ENCODE results near the gene HAUS1. TPM values are rescaled to one million over a fixed set of nuclear protein-coding genes. Genes with fewer than 3 reads are reported as not detected.
"Not testable (repeated sequence)": the region's sequence is repeated elsewhere in the genome, so short reads cannot be mapped to it uniquely, and the experiment has no call there.

HAUS1 gene
- polyA plus RNA-seq, 4 donors, result 46.2 to 54.9 (median 47.9) TPM

DNA sequence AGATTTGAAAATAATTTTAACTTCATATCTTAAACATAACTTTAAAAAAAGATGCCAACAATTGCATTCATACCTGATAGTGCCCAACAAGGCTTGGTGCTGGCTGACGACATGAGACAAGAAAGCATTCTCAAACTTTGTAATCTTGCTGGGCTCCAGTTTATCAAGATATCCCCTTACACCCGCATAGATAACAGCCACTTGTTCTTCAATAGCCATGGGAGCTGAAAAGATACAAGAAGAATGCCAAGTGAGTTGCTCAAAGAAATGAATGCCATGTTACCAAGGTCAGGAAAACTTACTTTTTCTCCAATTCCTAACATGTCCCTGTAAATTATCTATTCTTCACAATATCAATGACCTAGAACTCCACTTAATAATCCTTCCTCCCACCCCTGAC is 19.8 kb upstream of the HAUS1 start:
- no peak for DNase-seq (ENCODE audit: low read depth in 4 of 4, low spot score in 3 of 4)

DNA sequence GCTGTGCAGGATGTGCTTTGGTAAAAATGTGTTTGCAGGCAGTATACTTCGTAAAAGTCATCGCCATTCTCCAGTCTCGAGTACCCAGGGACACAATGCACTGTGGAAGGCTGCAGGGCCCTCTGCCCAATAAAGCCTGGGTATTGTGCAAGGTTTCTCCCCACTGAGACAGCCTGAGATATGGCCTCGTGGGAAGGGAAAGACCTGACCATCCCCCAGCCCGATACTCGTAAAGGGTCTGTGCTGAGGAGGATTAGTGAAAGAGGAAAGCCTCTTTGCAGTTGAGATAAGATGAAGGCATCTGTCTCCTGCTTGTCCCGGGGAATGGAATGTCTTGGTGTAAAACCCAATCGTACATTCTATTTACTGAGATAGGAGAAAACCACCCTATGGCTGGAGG is 15.7 kb upstream of the HAUS1 start:
- not testable (repeated sequence) for DNase-seq (ENCODE audit: low read depth in 4 of 4, low spot score in 3 of 4)

- DNase-seq (ENCODE audit: low read depth in 4 of 4, low spot score in 3 of 4), result no peak
These were observed 8.7 kb upstream of the HAUS1 start for GRCh38 chr18:46095532-46095931.

DNA sequence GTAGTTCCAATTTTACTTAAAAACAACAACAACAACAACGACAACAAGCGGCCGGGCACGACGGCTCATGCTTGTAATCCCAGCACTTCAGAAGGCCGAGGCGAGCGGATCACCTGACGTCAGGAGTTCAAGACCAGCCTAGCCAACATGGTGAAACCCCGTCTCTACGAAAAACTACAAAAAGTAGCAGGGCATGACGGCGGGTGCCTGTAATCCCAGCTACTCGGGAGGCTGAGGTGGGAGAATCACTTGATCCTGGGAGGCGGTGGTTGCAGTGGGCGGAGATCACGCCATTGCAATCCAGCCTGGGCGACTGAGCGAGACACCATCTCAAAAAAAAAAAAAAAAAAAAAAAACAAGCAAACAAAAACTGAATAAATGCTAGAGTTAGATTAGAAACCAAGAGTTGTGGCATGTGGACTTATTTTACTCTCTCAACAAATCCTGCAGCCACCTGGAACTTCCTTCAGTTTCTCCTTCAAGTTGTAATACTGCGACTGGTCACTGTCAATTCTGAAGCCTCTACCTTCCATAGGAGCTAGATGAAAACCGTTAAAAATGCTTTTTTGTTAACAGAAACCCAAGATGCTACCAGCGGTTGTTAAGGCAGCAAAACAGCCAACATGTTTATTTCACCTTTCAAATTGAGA is 7.4 kb upstream of the HAUS1 start:
- DNase-seq (ENCODE audit: low read depth in 4 of 4, low spot score in 3 of 4), result no peak

DNA sequence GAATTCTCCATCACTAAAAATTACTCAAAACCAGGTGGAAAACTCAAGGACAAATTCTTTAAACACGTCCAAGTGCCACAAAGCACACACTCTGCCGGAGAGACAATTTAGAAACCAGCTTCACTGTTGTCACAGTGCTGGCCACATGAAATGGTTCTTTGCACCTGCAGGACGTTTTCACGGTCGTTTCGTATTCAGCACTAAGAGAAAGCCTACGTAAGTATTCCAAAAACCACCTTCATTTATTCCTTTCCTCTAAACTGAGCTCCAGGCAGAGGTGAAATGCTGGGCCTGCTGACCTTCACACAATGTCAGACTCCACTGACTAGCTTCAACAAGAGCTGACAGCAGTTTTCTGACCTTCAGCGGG is 6.8 kb upstream of the HAUS1 start:
- peak in 1 of 4 donors; percentile 22 for DNase-seq (ENCODE audit: low read depth in 4 of 4, low spot score in 3 of 4)

DNA sequence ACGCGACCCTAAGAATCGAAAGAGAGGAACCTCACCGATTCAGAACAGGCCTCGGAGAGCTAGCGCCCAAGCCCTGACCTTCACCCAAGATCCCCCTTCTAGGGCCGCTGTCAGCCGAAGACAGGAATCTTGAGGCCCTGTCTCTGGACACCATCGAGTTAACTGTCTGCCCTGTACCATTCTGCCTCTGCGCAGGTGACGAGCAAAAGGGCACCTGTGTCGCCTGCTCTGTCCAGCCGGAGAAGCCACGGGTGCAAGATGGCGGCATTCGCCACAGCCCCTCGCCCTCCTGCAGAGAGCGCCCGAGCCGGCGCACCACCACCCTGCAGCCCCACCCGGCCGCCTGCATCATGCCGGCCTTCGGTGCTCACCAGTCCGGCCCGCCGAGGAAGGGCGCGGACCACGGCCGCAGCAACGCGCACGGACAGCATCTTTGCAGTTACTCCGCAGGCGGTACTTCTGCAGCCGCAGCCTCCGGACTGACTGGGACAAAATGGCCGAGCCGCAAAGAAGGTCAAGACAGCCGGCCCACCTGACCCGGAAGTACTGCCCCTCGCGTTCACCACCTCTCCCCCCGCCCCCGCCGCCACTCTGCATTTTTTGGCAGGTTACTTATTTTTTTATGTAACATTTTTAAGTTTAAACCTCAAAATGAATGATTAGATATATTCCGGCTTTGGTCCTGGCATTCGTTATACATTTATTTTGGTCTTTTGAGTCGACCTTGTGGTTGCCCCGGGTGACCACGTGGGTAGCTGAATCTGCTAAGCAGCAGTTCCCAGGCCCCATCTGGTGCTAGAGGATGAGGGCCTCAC is 6.2 kb upstream of the HAUS1 start, which contains the start of gene ATP5F1A:
Gene ATP5F1A (minus strand): TSS at position 496 of the 815 bp plus-strand sequence. CDS start 65 bp downstream, at position 431.
- peak; percentile 73 to 88 (median 74) for DNase-seq (ENCODE audit: low read depth in 4 of 4, low spot score in 3 of 4)

GRCh38 chr18:46098616-46098933 is 5.6 kb upstream of the HAUS1 start:
- DNase-seq (ENCODE audit: low read depth in 4 of 4, low spot score in 3 of 4), result no peak

- DNase-seq (ENCODE audit: low read depth in 4 of 4, low spot score in 3 of 4), result no peak
These were observed 4.7 kb upstream of the HAUS1 start for GRCh38 chr18:46099463-46099862.

DNA sequence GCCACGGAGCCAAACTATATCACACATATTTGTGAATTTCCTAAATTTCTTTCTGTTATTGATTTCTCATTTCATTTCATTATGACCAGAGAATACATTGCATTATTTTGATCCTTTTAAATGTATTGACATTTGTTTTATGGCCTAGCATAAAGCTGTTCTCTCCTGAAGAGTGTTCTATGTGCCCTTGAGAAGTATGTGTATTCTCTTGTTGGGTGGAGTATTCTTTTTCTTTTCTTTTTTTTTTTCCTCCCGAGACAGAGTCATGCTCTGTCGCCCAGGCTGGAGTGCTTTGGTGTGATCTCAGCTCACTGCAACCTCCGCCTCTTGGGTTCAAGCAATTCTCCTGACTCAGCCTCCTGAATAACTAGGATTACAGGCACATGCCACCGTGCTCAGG is 5.2 kb downstream of the HAUS1 start:
- DNase-seq (ENCODE audit: low read depth in 4 of 4, low spot score in 3 of 4), result no peak

DNA sequence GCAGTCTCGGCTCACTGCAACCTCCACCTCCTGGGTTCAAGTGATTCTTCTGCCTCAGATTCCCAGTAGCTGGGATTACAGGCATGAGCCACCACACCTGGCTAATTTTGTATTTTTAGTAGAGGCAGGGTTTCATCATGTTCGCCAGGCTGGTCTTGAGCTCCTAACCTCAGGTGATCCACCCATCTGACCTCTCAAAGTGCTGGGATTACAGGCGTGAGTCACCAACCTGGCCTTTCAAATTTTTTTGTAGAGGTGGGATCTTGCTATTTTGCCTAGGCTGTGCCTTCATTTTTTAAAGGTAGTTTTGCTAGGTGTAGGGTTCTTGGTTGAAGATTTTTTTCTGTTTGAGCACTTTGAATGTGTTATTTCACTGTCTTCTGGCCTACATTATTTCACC is 6.2 kb downstream of the HAUS1 start:
- no peak for DNase-seq (ENCODE audit: low read depth in 4 of 4, low spot score in 3 of 4)

- no peak for DNase-seq (ENCODE audit: low read depth in 4 of 4, low spot score in 3 of 4)
These were observed 9.6 kb downstream of the HAUS1 start for GRCh38 chr18:46113751-46114150.

DNA sequence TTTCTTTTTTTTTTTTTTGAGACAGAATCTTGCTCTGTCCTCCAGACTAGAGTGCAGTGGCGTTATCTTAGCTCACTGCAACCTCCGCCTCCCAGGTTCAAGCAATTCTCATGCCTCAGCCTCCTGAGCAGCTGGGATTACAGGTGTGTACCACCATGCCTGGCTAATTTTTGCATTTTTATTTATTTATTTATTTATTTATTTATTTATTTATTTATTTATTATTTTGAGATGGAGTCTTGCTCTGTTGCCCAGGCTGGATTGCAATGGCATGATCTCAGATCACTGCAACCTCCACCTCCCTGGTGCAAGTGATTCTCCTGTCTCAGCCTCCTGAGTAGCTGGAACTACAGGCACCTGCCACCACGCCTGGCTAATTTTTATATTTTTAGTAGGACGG is 22.4 kb downstream of the HAUS1 start:
- not testable (repeated sequence) for DNase-seq (ENCODE audit: low read depth in 4 of 4, low spot score in 3 of 4)

DNA sequence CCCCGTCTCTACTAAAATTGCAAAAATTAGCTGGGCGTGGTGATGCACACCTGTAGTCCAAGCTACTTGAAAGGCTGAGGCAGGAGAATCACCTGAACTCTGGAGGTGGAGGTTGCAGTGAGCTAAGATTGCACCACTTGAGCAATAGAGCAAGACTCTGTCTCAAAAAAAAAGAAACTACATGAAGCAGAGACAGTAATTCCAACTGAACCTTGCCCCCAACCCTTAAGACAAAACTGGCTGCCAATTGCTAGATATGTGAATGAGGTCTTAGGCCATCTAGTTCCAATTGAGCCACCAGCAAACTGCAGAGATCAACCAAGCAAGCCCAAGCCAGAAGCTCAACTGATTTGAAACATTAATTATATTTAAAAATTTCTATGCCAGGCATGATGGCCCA is 25.9 kb downstream of the HAUS1 start:
- no peak for DNase-seq (ENCODE audit: low read depth in 4 of 4, low spot score in 3 of 4)

DNA sequence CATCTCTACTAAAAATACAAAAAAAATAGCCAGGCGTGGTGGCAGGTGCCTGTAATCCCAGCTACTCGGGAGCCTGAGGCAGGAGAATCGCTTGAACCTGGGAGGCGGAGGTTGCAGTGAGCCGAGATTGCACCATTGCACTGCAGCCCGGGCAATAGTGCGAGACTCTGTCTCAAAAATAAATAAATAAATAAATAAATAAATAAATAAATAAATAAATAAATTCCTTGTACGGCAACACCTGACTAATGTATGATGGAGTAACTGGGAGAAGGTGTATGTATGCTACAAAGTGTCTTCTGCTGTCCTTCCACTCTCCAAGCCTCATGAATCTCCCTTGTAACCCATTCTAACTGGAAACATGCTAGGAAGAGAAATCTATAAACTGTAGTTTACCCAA is 26.4 kb downstream of the HAUS1 start:
- not testable (repeated sequence) for DNase-seq (ENCODE audit: low read depth in 4 of 4, low spot score in 3 of 4)

DNA sequence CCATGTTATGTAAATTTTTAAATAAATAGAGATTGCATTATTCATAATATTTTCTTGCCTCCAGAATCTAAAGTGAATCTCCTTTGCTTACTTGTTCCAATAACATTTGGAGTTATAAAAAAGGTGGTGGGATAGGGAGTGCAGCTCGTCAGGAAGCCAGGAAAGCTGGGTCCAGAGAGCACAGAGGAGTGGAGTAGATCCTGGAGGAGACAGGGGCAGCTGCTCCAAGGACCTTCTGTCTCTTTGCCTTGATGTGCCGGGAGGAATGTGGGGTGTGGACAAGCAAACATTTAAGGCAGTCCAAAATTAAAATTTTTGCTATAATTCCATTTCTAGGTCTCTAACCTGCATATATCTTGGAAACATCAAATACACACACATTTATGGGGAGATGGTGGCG is 29.3 kb downstream of the HAUS1 start:
- no peak for DNase-seq (ENCODE audit: low read depth in 4 of 4, low spot score in 3 of 4)

- no peak for DNase-seq (ENCODE audit: low read depth in 4 of 4, low spot score in 3 of 4)
These were observed 30.9 kb downstream of the HAUS1 start for GRCh38 chr18:46134920-46135675.

- DNase-seq (ENCODE audit: low read depth in 4 of 4, low spot score in 3 of 4), result no peak
These were observed 36.0 kb downstream of the HAUS1 start for GRCh38 chr18:46140173-46140572.

DNA sequence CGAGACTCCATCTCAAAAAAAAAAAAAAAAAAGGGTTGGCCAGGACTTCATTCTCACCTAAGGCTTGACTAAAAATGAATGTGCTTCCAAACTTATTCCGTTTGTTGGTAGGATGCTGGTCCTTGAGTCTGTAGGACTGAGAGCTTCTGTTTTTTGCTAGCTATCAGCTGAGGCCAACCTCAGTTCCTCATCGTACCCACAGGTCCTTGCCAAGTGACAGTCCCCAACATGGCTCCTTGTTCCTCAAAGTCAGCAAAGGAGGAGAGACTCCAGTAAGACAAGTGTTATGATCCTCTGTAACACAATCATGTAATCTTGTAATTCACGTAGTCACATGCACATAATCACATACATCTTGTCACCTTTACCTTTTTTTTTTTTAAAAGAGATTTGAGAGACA is 37.0 kb downstream of the HAUS1 start:
- no peak for DNase-seq (ENCODE audit: low read depth in 4 of 4, low spot score in 3 of 4)

DNA sequence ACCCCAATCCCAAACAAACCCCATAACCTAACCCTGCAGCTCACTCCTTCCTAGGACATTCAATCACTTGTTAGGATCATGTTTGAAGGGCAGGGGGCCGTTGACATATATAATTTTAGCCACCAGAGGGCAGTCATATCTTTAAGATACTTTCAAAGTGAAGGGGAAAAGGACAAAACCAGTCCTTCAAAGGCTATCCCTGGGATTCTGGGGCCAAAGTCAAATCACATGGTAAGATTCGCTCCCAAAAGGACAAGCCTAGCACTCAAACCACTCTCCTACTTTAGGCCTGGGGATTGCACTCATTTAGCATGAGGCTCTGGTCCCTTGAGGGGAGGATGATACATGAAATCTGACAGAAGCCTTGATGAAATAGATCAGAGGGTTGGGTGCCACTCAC is 44.6 kb downstream of the HAUS1 start:
- peak in 3 of 4 donors; percentile 19 to 30 (median 21) for DNase-seq (ENCODE audit: low read depth in 4 of 4, low spot score in 3 of 4)

DNA sequence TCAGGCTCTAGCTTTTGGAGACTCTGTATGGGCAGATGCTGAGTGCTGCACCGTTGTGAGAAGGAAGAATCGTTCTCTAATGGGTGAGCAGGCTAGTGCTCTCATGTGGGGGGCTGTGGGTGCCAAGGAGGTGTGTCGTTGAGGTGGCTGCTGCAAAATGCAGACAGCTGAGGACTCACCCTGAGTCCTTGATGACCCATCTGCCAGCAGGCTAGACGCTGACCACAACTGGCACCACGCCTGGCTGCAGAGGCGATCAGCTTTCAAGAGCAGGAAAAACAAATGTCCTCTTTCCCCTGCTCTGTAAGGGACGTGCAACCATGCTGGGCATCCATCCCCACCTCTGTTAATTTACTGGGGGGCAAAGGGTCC is 48.2 kb downstream of the HAUS1 start:
- DNase-seq (ENCODE audit: low read depth in 4 of 4, low spot score in 3 of 4), result no peak

GRCh38 chr18:46152808-46153617 is 48.8 kb downstream of the HAUS1 start:
- DNase-seq (ENCODE audit: low read depth in 4 of 4, low spot score in 3 of 4), result peak; percentile 43 to 62 (median 52)

Data from right renal pelvis (tissue), 4 donors.